ENCODE measurements around the gene FBN3. TPM values are rescaled to one million over a fixed set of nuclear protein-coding genes. Genes with fewer than 3 reads are reported as not detected.
A peak's percentile ranks its signal among the peaks of the same experiment; 100 is the strongest.

The FBN3 gene
- total and polyA plus RNA-seq, 3 donors from 2014 or later = 0.62 to 17.8 (median 2.3) TPM

- Histone ChIP-seq H3K36me3 (ENCODE audit: low read depth, missing control alignments) (no peaks in the 10 kb centered on the region), H3K27ac (no peak overlapping the region), H3K9me3 (no peaks in the 10 kb centered on the region), H3K4me3 (no peak overlapping the region), H3K4me1 (no peaks in the 10 kb centered on the region), H3K27me3 (no peaks in the 10 kb centered on the region)
- 88 to 89% methylated on average over 4 to 12 of the region's 15 CpGs for WGBS, 2 donors
- DNase-seq = no peak
- TF ChIP-seq CTCF (IDR thresholded peaks at IDR 0.05) (no peak), POLR2A (IDR thresholded peaks at IDR 0.05) (no peak)
- intact Hi-C loops (cut with DNase I; ENCODE audit: low total_unique reads) = no loop called here
Measured at GRCh38 chr19:8071912-8072311, 77.5 kb downstream of the FBN3 start.

- no peak overlapping the region for H3K27ac ChIP-seq
- no peaks in the 10 kb centered on the region for H3K9me3 ChIP-seq
- WGBS, 2 donors = 83 to 87% methylated on average over 11 to 13 of the region's 13 CpGs
- peak; percentile 50 for DNase-seq
- H3K4me1 ChIP-seq = no peaks in the 10 kb centered on the region
- intact Hi-C loops (cut with DNase I; ENCODE audit: low total_unique reads) = no loop called here
- no peak for TF ChIP-seq POLR2A (IDR thresholded peaks at IDR 0.05)
- peak; percentile 40 to 80 (median 60) for TF ChIP-seq CTCF (IDR thresholded peaks at IDR 0.05)
- H3K27me3 ChIP-seq = no peaks in the 10 kb centered on the region
- H3K36me3 ChIP-seq (ENCODE audit: low read depth, missing control alignments) = no peaks in the 10 kb centered on the region
- no peak overlapping the region for H3K4me3 ChIP-seq
Measured at GRCh38 chr19:8069096-8069973, 80.1 kb downstream of the FBN3 start.

- intact Hi-C loops (cut with DNase I; ENCODE audit: low total_unique reads) = no loop called here
- Histone ChIP-seq H3K9me3 (no peaks in the 10 kb centered on the region), H3K4me1 (no peaks in the 10 kb centered on the region), H3K27ac (no peak overlapping the region), H3K4me3 (no peak overlapping the region), H3K36me3 (ENCODE audit: low read depth, missing control alignments) (no peaks in the 10 kb centered on the region), H3K27me3 (no peaks in the 10 kb centered on the region)
- no peak for TF ChIP-seq CTCF (IDR thresholded peaks at IDR 0.05)
- TF ChIP-seq POLR2A (IDR thresholded peaks at IDR 0.05) = no peak
- no peak for DNase-seq
- WGBS, 2 donors = 90 to 97% methylated on average over 20 of the region's 20 CpGs
Measured at GRCh38 chr19:8065875-8066261, 83.5 kb downstream of the FBN3 start.

GRCh38 chr19:8064911-8065874 lies 84.2 kb downstream of the FBN3 start:
- 87 to 90% methylated on average over 24 of the region's 24 CpGs for WGBS, 2 donors
- no peak for DNase-seq
- H3K27me3 ChIP-seq = no peaks in the 10 kb centered on the region
- H3K4me3 ChIP-seq = no peak overlapping the region
- TF ChIP-seq CTCF (IDR thresholded peaks at IDR 0.05) (no peak), POLR2A (IDR thresholded peaks at IDR 0.05) (no peak)
- intact Hi-C loops (cut with DNase I; ENCODE audit: low total_unique reads) = no loop called here
- no peaks in the 10 kb centered on the region for H3K9me3 ChIP-seq
- H3K36me3 ChIP-seq (ENCODE audit: low read depth, missing control alignments) = no peaks in the 10 kb centered on the region
- no peaks in the 10 kb centered on the region for H3K4me1 ChIP-seq
- no peak overlapping the region for H3K27ac ChIP-seq

Measured in testis (tissue), 3 donors.